AML-193 (cell line): ENCODE measurements around the gene TAAR1.
"Not testable (repeated sequence)": the region's sequence is repeated elsewhere in the genome, so short reads cannot be mapped to it uniquely, and the experiment has no call there.

ENCODE experiments used
- DNase-seq, 2 experiments: peaks; one replicate each; lab custom pipeline; 2025; lab: John Stamatoyannopoulos, UW

Gene TAAR1

GRCh38 chr6:132659082-132659481 is at the start of gene TAAR1:
TAAR1 (minus strand) TSS chr6:132659182; CDS start chr6:132646003, 13,179 bp downstream.
- DNase-seq: no peak

GRCh38 chr6:132708771-132709170 is 49.8 kb upstream of the TAAR1 start:
- DNase-seq: no peak

GRCh38 chr6:132708002-132708401 is 49.0 kb upstream of the TAAR1 start:
- DNase-seq: no peak

GRCh38 chr6:132706756-132707155 is 47.8 kb upstream of the TAAR1 start:
- DNase-seq: not testable (repeated sequence)

GRCh38 chr6:132703936-132704335 is 45.0 kb upstream of the TAAR1 start:
- DNase-seq: no peak

- DNase-seq: no peak
These were observed 39.6 kb upstream of the TAAR1 start for GRCh38 chr6:132698608-132699007.

- no peak for DNase-seq
These were observed 36.8 kb upstream of the TAAR1 start for GRCh38 chr6:132695773-132696172.

- no peak for DNase-seq
These were observed 34.5 kb upstream of the TAAR1 start for GRCh38 chr6:132693478-132693877.

GRCh38 chr6:132690678-132691077 is 31.7 kb upstream of the TAAR1 start:
- no peak for DNase-seq

GRCh38 chr6:132687306-132687705 is 28.3 kb upstream of the TAAR1 start:
- no peak for DNase-seq

- no peak for DNase-seq
These were observed 27.5 kb upstream of the TAAR1 start for GRCh38 chr6:132686531-132686930.

- no peak for DNase-seq
These were observed 26.0 kb upstream of the TAAR1 start for GRCh38 chr6:132685009-132685408.

GRCh38 chr6:132684272-132684671 is 25.3 kb upstream of the TAAR1 start:
- DNase-seq: no peak

- DNase-seq: no peak
These were observed 24.6 kb upstream of the TAAR1 start for GRCh38 chr6:132683543-132683942.

- not testable (repeated sequence) for DNase-seq
These were observed 20.1 kb upstream of the TAAR1 start for GRCh38 chr6:132679094-132679493.

- peak; percentile 84 to 86 for DNase-seq
These were observed 16.8 kb upstream of the TAAR1 start for GRCh38 chr6:132675749-132676148.

GRCh38 chr6:132675002-132675401 is 16.0 kb upstream of the TAAR1 start:
- DNase-seq: no peak

GRCh38 chr6:132673376-132674094 is 14.6 kb upstream of the TAAR1 start:
- no peak for DNase-seq

GRCh38 chr6:132671295-132671694 is 12.3 kb upstream of the TAAR1 start:
- no peak for DNase-seq

GRCh38 chr6:132669690-132670291 is 10.8 kb upstream of the TAAR1 start:
- peak; percentile 75 to 76 for DNase-seq

- no peak for DNase-seq
These were observed 7.1 kb upstream of the TAAR1 start for GRCh38 chr6:132666118-132666517.

- no peak for DNase-seq
These were observed 5.5 kb upstream of the TAAR1 start for GRCh38 chr6:132664309-132665034.

GRCh38 chr6:132663661-132664060 is 4.7 kb upstream of the TAAR1 start:
- DNase-seq: no peak
